Fibroblast of pulmonary artery (primary cell): Measurements from ENCODE around the gene RUNDC3A.

ENCODE experiments used
- DNase-seq: peaks from one replicate; pipeline ENCODE4 v3.0.0-alpha.2; 2010; ENCODE audit warnings: low read depth
- H3K4me3 ChIP-seq: replicated peaks from 2 replicates; pipeline ENCODE4 v1.5.1; 2011; ENCODE audit warnings: low read depth, mild to moderate bottlenecking, control low read depth, low read length, moderate library complexity
- CTCF ChIP-seq: IDR thresholded peaks from 2 replicates; pipeline ENCODE4 v1.5.1; 2011; ENCODE audit warnings: mild to moderate bottlenecking, control low read depth, low read length, inconsistent platforms; ENCODE audit errors: missing control alignments

RUNDC3A gene

GRCh38 chr17:44367231-44367979 is 59.0 kb downstream of the RUNDC3A start:
- H3K4me3 ChIP-seq: no peak overlapping the region
- no peak for TF ChIP-seq CTCF
- DNase-seq: no peak
